ENCODE data around the gene MEG3. TPM values are rescaled to one million over a fixed set of nuclear protein-coding genes. Genes with fewer than 3 reads are reported as not detected.

Gene MEG3
- polyA plus RNA-seq, 1 donor from 2014 or later, result not detected

DNA sequence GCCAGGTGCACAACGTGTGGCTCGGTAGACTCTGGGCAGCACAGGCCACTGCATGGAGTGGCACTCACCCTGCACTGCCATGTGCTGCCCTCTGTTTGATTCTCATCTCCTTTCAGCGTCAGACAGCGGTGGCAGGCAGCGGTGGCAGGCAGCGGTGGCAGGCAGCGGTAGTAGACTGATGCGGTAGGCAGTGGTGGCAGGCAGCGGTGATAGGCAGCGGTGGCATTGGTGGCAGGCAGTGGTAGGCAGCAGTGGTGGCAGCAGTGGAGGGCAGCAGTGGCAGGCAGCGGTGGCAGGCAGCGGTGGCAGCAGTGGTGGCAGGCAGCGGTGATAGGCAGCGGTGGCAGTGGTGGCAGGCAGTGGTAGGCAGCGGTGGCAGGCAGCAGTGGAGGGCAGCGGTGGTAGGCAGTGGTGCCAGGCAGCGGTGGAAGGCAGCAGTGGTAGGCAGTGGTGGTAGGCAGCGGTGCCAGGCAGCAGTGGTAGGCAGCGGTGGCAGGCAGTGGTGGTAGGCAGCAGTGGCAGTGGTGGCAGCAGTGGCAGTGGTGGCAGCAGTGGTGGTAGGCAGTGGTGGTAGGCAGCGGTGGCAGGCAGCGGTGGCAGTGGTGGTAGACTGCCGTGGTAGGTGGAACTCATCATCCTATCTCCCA lies 6.0 kb upstream of the MEG3 start:
- Histone ChIP-seq H3K4me2 (ENCODE audit: low read length) (no peak overlapping the region), H3K9ac (ENCODE audit: low read length) (no peak overlapping the region), H3K9me3 (ENCODE audit: low read length) (no peaks in the 10 kb centered on the region), H4K20me1 (ENCODE audit: insufficient read depth) (no peaks in the 10 kb centered on the region), H3K79me2 (replicated peaks; ENCODE audit: insufficient read depth, low read length) (no peaks in the 10 kb centered on the region), H3K9me2 (ENCODE audit: insufficient read depth, low read length) (no peaks in the 10 kb centered on the region), H3K36me3 (ENCODE audit: insufficient read depth, low read length) (no peaks in the 10 kb centered on the region), H3K27ac (ENCODE audit: low read length) (no peak overlapping the region), H3F3A (ENCODE audit: insufficient read depth, low read length, poor library complexity, severe bottlenecking) (no peaks in the 10 kb centered on the region), H3K4me3 (ENCODE audit: low read length) (no peak overlapping the region), H2AFZ (ENCODE audit: low read depth, low read length) (no peak overlapping the region), H3K27me3 (ENCODE audit: insufficient read depth, low read depth, low read length) (no peaks in the 10 kb centered on the region)
- TF ChIP-seq, protein P1, sequence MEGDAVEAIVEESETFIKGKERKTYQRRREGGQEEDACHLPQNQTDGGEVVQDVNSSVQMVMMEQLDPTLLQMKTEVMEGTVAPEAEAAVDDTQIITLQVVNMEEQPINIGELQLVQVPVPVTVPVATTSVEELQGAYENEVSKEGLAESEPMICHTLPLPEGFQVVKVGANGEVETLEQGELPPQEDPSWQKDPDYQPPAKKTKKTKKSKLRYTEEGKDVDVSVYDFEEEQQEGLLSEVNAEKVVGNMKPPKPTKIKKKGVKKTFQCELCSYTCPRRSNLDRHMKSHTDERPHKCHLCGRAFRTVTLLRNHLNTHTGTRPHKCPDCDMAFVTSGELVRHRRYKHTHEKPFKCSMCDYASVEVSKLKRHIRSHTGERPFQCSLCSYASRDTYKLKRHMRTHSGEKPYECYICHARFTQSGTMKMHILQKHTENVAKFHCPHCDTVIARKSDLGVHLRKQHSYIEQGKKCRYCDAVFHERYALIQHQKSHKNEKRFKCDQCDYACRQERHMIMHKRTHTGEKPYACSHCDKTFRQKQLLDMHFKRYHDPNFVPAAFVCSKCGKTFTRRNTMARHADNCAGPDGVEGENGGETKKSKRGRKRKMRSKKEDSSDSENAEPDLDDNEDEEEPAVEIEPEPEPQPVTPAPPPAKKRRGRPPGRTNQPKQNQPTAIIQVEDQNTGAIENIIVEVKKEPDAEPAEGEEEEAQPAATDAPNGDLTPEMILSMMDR (IDR thresholded peaks at IDR 0.05; ENCODE audit: poor library complexity, severe bottlenecking), result no peak
- TF ChIP-seq RAD21 (conservative IDR thresholded peaks at IDR 0.05), result no peak
- no peak for TF ChIP-seq EZH2 (IDR thresholded peaks at IDR 0.05; ENCODE audit: borderline replicate concordance, insufficient read depth, low read length, poor library complexity, severe bottlenecking)
- TF ChIP-seq, protein P2, sequence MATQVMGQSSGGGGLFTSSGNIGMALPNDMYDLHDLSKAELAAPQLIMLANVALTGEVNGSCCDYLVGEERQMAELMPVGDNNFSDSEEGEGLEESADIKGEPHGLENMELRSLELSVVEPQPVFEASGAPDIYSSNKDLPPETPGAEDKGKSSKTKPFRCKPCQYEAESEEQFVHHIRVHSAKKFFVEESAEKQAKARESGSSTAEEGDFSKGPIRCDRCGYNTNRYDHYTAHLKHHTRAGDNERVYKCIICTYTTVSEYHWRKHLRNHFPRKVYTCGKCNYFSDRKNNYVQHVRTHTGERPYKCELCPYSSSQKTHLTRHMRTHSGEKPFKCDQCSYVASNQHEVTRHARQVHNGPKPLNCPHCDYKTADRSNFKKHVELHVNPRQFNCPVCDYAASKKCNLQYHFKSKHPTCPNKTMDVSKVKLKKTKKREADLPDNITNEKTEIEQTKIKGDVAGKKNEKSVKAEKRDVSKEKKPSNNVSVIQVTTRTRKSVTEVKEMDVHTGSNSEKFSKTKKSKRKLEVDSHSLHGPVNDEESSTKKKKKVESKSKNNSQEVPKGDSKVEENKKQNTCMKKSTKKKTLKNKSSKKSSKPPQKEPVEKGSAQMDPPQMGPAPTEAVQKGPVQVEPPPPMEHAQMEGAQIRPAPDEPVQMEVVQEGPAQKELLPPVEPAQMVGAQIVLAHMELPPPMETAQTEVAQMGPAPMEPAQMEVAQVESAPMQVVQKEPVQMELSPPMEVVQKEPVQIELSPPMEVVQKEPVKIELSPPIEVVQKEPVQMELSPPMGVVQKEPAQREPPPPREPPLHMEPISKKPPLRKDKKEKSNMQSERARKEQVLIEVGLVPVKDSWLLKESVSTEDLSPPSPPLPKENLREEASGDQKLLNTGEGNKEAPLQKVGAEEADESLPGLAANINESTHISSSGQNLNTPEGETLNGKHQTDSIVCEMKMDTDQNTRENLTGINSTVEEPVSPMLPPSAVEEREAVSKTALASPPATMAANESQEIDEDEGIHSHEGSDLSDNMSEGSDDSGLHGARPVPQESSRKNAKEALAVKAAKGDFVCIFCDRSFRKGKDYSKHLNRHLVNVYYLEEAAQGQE (IDR thresholded peaks at IDR 0.05; ENCODE audit: borderline replicate concordance), result no peak
- TF ChIP-seq POLR2AphosphoS5 (IDR thresholded peaks at IDR 0.05), result no peak
- no peak for TF ChIP-seq TAF1 (IDR thresholded peaks at IDR 0.05; ENCODE audit: low read depth)
- no peak for TF ChIP-seq MXI1 (conservative IDR thresholded peaks at IDR 0.05; ENCODE audit: poor library complexity, severe bottlenecking)
- TF ChIP-seq EP300 (conservative IDR thresholded peaks at IDR 0.05; ENCODE audit: poor library complexity, severe bottlenecking), result no peak
- TF ChIP-seq SMC3 (conservative IDR thresholded peaks at IDR 0.05; ENCODE audit: poor library complexity), result no peak

DNA sequence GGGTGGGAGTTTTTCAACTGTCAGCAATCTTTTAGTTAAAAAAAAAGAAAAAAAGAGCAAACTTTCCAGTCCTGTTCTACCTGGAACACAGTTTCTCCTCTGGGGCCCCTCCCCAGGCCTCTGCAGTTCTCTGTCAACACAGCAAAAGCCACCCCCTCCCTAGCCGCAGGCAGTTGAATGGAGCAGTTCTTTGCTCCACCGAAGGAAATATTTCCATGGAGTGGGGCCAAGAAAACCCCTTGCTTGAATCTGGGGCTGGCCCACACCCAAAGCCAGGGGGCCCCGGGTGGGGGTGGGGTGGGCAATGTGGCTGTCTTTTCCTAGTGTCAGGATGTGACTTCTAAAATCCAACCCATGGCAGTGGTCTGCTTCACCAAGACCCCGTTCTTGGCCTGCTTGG lies 5.0 kb upstream of the MEG3 start:
- no peaks in the 10 kb centered on the region for H3K79me2 ChIP-seq (replicated peaks; ENCODE audit: insufficient read depth, low read length)
- no peaks in the 10 kb centered on the region for H3K36me3 ChIP-seq (ENCODE audit: insufficient read depth, low read length)
- H3K4me3 ChIP-seq (ENCODE audit: low read length), result no peak overlapping the region
- no peak overlapping the region for H3K9ac ChIP-seq (ENCODE audit: low read length)
- TF ChIP-seq EZH2 (IDR thresholded peaks at IDR 0.05; ENCODE audit: borderline replicate concordance, insufficient read depth, low read length, poor library complexity, severe bottlenecking) (no peak), MXI1 (conservative IDR thresholded peaks at IDR 0.05; ENCODE audit: poor library complexity, severe bottlenecking) (no peak), RAD21 (conservative IDR thresholded peaks at IDR 0.05) (no peak), TAF1 (IDR thresholded peaks at IDR 0.05; ENCODE audit: low read depth) (no peak), POLR2AphosphoS5 (IDR thresholded peaks at IDR 0.05) (no peak), SMC3 (conservative IDR thresholded peaks at IDR 0.05; ENCODE audit: poor library complexity) (no peak), EP300 (conservative IDR thresholded peaks at IDR 0.05; ENCODE audit: poor library complexity, severe bottlenecking) (no peak)
- TF ChIP-seq, protein P1 (IDR thresholded peaks at IDR 0.05; ENCODE audit: poor library complexity, severe bottlenecking), result no peak
- TF ChIP-seq, protein P2 (IDR thresholded peaks at IDR 0.05; ENCODE audit: borderline replicate concordance), result no peak
- no peaks in the 10 kb centered on the region for H3K27me3 ChIP-seq (ENCODE audit: insufficient read depth, low read depth, low read length)
- H3K4me2 ChIP-seq (ENCODE audit: low read length), result no peak overlapping the region
- no peaks in the 10 kb centered on the region for H3K9me3 ChIP-seq (ENCODE audit: low read length)
- H3F3A ChIP-seq (ENCODE audit: insufficient read depth, low read length, poor library complexity, severe bottlenecking), result no peaks in the 10 kb centered on the region
- no peaks in the 10 kb centered on the region for H4K20me1 ChIP-seq (ENCODE audit: insufficient read depth)
- no peaks in the 10 kb centered on the region for H3K9me2 ChIP-seq (ENCODE audit: insufficient read depth, low read length)
- H3K27ac ChIP-seq (ENCODE audit: low read length), result no peak overlapping the region
- H2AFZ ChIP-seq (ENCODE audit: low read depth, low read length), result no peak overlapping the region

Measured in neural cell (in vitro differentiated cells).